Measurements from ENCODE around the gene MYO7A.

DNA sequence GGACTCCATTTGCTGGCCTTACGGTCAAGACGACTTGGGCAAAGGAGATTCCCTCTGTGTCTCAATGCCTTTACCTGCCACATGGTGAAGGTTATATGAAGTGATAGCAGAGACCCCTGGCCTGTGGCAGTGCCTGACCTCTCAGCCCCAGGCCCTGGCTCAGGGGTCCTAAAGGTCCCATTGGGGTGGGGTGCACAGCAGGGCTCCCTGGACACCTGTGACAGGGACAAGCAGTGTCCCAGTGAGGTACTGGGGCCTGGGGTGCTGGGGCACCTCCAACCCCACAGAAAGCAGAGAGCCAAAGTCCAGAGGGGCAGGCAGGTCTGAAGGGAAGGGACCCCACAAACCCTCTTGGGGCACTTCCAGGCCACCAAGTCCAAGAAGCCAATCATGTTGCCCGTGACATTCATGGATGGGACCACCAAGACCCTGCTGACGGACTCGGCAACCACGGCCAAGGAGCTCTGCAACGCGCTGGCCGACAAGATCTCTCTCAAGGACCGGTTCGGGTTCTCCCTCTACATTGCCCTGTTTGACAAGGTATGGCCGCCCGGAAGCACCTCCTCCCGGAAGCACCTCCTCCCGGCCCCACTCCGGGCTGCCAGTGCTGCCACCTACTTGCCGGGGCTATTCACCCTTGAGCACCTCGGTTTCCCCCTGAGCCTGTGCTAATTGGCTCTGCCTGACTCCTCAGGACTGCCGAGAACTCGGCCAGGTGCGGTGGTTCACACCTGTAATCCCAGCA lies 62.5 kb downstream of the MYO7A start:
- TF ChIP-seq, protein P1, sequence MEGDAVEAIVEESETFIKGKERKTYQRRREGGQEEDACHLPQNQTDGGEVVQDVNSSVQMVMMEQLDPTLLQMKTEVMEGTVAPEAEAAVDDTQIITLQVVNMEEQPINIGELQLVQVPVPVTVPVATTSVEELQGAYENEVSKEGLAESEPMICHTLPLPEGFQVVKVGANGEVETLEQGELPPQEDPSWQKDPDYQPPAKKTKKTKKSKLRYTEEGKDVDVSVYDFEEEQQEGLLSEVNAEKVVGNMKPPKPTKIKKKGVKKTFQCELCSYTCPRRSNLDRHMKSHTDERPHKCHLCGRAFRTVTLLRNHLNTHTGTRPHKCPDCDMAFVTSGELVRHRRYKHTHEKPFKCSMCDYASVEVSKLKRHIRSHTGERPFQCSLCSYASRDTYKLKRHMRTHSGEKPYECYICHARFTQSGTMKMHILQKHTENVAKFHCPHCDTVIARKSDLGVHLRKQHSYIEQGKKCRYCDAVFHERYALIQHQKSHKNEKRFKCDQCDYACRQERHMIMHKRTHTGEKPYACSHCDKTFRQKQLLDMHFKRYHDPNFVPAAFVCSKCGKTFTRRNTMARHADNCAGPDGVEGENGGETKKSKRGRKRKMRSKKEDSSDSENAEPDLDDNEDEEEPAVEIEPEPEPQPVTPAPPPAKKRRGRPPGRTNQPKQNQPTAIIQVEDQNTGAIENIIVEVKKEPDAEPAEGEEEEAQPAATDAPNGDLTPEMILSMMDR (IDR thresholded peaks at IDR 0.05; ENCODE audit: insufficient read depth, low read depth, low read length): no peak
- TF ChIP-seq EZH2 (IDR thresholded peaks at IDR 0.05; ENCODE audit: insufficient read depth, low read length): no peak
